ENCODE data around the gene KIAA0319L.

DNA sequence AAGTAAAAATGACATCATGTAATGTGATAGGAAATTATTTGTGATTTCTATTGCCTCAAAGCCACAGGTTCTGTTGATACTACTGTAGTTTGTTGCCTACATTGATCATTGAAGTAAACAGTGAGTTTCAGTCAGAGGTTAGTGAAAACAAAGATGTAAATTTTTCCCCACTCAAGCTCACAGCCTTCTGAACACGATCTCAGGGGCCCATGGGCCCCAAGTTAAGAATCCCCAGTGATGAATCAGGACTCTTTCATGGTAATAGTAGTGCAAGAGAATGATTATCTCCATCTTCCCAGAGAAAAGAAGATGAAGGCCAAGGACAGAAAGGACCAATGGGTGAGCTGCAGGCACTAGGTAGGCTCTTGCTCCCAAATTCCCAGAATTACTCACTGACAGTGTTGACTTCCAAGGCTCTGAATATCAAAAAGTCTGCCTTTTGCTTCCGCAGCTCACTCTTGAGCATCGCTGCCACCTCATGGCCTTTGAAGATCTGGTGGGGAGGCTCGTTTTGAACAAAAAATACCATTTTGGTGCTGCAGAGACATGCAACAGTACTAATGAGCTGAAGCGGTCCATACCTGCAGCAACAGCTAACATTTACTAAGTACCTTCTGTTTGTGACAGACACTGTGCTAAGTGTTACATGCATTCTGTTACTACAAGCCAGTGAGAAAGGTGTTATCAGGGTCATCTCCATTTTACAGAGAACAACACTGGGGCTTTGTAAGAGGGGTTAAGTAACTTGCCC is 113.3 kb downstream of the KIAA0319L start:
- TF ChIP-seq, protein P1, sequence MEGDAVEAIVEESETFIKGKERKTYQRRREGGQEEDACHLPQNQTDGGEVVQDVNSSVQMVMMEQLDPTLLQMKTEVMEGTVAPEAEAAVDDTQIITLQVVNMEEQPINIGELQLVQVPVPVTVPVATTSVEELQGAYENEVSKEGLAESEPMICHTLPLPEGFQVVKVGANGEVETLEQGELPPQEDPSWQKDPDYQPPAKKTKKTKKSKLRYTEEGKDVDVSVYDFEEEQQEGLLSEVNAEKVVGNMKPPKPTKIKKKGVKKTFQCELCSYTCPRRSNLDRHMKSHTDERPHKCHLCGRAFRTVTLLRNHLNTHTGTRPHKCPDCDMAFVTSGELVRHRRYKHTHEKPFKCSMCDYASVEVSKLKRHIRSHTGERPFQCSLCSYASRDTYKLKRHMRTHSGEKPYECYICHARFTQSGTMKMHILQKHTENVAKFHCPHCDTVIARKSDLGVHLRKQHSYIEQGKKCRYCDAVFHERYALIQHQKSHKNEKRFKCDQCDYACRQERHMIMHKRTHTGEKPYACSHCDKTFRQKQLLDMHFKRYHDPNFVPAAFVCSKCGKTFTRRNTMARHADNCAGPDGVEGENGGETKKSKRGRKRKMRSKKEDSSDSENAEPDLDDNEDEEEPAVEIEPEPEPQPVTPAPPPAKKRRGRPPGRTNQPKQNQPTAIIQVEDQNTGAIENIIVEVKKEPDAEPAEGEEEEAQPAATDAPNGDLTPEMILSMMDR (IDR thresholded peaks at IDR 0.05) = no peak
- TF ChIP-seq POLR2AphosphoS5 (IDR thresholded peaks at IDR 0.05) = no peak

Measured in transverse colon (tissue), 4 donors.